ENCODE data around the gene PGBD5. TPM values are rescaled to one million over a fixed set of nuclear protein-coding genes. Genes with fewer than 3 reads are reported as not detected.

Gene PGBD5
- total and polyA plus RNA-seq, 2 experiments from 2014 or later, result 0.82 to 2.4 TPM

DNA sequence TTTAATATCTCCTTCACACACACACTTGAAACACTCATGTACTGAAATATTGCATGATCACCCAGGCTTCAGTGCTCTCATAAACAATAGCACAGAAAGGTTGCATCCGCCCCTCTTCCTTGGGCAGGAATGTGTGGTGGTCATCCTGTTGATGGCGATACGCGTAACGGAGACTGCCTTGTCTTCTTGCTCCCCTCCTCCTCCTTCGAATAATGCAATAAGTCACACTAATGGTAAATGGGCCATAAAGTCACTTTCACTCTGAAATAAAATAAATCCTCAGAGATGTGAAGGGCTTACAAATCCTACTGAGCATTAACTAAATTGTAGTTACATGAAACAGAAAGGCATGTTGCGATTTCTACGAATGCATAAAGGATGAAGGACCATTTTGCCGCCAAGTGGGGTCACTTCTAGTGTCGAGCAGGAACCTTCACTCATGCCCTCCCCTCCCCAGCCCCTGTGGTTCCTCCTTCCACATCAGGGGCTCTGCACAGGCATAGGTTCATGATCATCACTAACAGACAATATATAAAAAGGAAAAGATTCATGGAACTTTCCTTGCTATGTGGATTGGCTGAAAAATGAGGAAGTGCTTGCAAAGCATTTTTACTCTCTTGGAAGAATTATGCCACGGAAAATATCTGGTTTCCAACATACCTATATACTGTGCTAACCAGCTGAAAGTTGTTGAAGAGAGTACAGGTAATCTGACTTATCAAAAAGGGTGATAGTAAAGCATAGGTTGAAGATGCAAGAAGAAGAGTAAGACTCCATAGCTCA, 1.2 kb upstream of the PGBD5 start:
- no peaks in the 10 kb centered on the region for H3K9me3 ChIP-seq (ENCODE audit: low read depth)
- H3K4me3 ChIP-seq, result no peak overlapping the region
- WGBS (ENCODE audit: low lambda C conversion rate, missing lambda C conversion rate), result 48% methylated on average over 11 of the region's 11 CpGs
- no peaks in the 10 kb centered on the region for H3K9me2 ChIP-seq (replicated peaks; ENCODE audit: insufficient read depth)
- no peaks in the 10 kb centered on the region for H3K36me3 ChIP-seq (replicated peaks; ENCODE audit: insufficient read depth, low read depth)
- TF ChIP-seq, protein P1, sequence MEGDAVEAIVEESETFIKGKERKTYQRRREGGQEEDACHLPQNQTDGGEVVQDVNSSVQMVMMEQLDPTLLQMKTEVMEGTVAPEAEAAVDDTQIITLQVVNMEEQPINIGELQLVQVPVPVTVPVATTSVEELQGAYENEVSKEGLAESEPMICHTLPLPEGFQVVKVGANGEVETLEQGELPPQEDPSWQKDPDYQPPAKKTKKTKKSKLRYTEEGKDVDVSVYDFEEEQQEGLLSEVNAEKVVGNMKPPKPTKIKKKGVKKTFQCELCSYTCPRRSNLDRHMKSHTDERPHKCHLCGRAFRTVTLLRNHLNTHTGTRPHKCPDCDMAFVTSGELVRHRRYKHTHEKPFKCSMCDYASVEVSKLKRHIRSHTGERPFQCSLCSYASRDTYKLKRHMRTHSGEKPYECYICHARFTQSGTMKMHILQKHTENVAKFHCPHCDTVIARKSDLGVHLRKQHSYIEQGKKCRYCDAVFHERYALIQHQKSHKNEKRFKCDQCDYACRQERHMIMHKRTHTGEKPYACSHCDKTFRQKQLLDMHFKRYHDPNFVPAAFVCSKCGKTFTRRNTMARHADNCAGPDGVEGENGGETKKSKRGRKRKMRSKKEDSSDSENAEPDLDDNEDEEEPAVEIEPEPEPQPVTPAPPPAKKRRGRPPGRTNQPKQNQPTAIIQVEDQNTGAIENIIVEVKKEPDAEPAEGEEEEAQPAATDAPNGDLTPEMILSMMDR (IDR thresholded peaks at IDR 0.05; ENCODE audit: poor library complexity), result no peak
- no peak for TF ChIP-seq EZH2phosphoT487 (IDR thresholded peaks at IDR 0.05; ENCODE audit: low read depth, severe bottlenecking, unreplicated experiment)
- no peak for TF ChIP-seq EZH2 (IDR thresholded peaks at IDR 0.05; ENCODE audit: borderline replicate concordance)
- no peak for DNase-seq (ENCODE audit: low spot score)
- H3K27ac ChIP-seq, result no peak overlapping the region
- H3K27me3 ChIP-seq, result peaks cover 62% of the 10 kb centered on the region
- no peaks in the 10 kb centered on the region for H4K20me1 ChIP-seq (ENCODE audit: insufficient read depth, poor library complexity, severe bottlenecking)
- peaks cover 11% of the 10 kb centered on the region for H3K4me1 ChIP-seq (ENCODE audit: insufficient read depth)
- H3K79me2 ChIP-seq, result no peaks in the 10 kb centered on the region
- peak overlapping the region; percentile 87 for H3K4me2 ChIP-seq
- no peak overlapping the region for H2AFZ ChIP-seq

DNA sequence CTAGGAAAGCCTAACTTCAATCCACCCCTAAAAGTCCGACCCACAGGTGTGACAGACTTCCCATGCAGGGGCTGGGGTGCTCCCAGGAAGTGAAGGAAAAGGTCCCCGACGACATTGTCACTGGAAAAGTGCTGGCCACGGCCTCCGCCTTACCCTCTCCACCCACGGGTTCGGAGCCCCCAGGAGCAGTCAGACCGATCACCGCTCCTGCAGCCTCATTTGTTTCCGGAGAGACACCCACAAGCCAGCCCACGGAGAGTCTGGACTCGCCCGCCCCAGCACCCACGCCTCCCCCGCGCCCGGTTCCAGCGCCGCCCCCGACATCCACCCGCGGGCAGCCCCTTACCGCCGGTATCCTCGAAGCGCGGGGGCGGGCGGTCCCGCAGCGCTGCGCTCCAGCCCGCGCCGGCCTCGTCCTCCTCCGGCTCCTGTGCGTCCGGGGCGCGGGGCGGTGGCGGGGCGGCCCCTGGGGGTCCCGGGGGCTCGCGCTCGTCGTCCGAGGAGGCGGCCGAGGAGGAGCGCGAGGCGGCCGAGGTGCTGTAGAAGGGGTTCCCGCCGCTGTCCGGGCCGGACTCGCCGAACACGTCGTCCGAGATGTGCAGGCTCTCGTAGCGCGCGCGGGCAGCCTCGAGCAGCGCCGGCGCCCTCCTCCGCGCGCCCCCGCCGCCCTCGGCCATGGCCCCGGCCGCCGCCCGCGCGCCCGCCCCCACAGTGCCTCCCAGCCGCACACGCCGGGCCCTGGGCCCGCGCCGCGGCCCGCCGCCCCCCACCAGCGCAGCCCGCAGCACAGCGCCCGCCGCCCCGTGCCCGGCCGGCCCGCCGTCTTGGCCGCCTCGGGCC, 660 bp downstream of the PGBD5 start:
- Histone ChIP-seq H3K27ac (no peak overlapping the region), H2AFZ (no peak overlapping the region), H3K27me3 (peaks cover 71% of the 10 kb centered on the region), H4K20me1 (ENCODE audit: insufficient read depth, poor library complexity, severe bottlenecking) (no peaks in the 10 kb centered on the region), H3K4me3 (peak overlapping the region; percentile 23), H3K9me3 (ENCODE audit: low read depth) (no peaks in the 10 kb centered on the region), H3K9me2 (replicated peaks; ENCODE audit: insufficient read depth) (no peaks in the 10 kb centered on the region), H3K4me1 (ENCODE audit: insufficient read depth) (peaks cover 11% of the 10 kb centered on the region), H3K79me2 (no peaks in the 10 kb centered on the region), H3K36me3 (replicated peaks; ENCODE audit: insufficient read depth, low read depth) (no peaks in the 10 kb centered on the region), H3K4me2 (peak overlapping the region; percentile 88)
- TF ChIP-seq, protein P1 (IDR thresholded peaks at IDR 0.05; ENCODE audit: poor library complexity), result no peak
- no peak for TF ChIP-seq EZH2phosphoT487 (IDR thresholded peaks at IDR 0.05; ENCODE audit: low read depth, severe bottlenecking, unreplicated experiment)
- no peak for TF ChIP-seq EZH2 (IDR thresholded peaks at IDR 0.05; ENCODE audit: borderline replicate concordance)
- WGBS (ENCODE audit: low lambda C conversion rate, missing lambda C conversion rate), result under 1% methylated on average over 27 of the region's 108 CpGs
- peak; percentile 34 for DNase-seq (ENCODE audit: low spot score)

DNA sequence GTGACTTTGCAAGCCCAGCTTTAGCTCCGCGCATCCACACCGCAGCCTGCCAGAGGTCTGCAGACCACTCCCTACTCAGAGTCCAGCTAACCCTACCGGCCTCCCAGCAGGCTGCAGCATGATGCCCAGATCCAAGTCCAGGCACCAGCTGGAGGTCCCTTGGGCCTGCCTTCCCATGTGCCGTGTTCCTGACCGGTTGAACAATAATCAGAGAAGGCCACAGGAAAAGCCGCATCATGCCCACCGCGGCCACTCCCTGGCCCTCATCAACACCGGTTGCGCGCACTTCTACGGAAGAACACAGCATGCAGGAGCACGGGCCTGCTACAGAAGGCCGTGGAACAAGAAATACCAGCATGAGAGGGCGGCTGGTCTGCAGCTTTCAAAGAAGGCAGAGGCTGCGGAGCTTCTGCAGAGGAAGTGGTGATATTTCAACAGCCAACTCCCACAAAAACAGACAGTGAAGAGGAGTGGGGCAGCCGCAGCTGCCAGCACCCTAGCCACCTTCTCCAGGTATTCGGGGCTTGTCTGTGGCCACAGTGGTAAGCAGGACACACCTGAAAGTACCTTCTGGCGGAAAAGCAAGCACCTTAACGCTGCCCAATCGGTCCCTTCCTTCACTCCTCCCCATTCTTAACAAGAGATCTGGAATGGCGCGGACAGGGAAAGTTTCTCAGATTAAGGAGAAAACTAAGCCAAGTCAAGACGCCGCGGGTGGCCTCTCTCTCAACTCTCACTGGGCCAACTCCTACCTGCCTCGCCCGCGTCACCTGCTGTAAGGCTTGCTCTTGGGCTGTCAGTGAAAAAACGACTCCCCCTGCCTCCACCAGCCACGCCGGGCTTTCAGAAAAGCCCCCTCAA, 1.5 kb downstream of the PGBD5 start:
- TF ChIP-seq EZH2 (IDR thresholded peaks at IDR 0.05; ENCODE audit: borderline replicate concordance) (no peak), EZH2phosphoT487 (IDR thresholded peaks at IDR 0.05; ENCODE audit: low read depth, severe bottlenecking, unreplicated experiment) (no peak)
- TF ChIP-seq, protein P1 (IDR thresholded peaks at IDR 0.05; ENCODE audit: poor library complexity), result no peak
- Histone ChIP-seq H3K4me1 (ENCODE audit: insufficient read depth) (peaks cover 11% of the 10 kb centered on the region), H4K20me1 (ENCODE audit: insufficient read depth, poor library complexity, severe bottlenecking) (no peaks in the 10 kb centered on the region), H3K79me2 (no peaks in the 10 kb centered on the region), H3K36me3 (replicated peaks; ENCODE audit: insufficient read depth, low read depth) (no peaks in the 10 kb centered on the region), H3K9me2 (replicated peaks; ENCODE audit: insufficient read depth) (no peaks in the 10 kb centered on the region), H3K27me3 (peaks cover 69% of the 10 kb centered on the region), H2AFZ (no peak overlapping the region), H3K9me3 (ENCODE audit: low read depth) (no peaks in the 10 kb centered on the region), H3K27ac (no peak overlapping the region), H3K4me2 (peak overlapping the region; percentile 88), H3K4me3 (peak overlapping the region; percentile 23)
- peak; percentile 31 for DNase-seq (ENCODE audit: low spot score)
- WGBS (ENCODE audit: low lambda C conversion rate, missing lambda C conversion rate), result 10% methylated on average over 33 of the region's 33 CpGs
